ENCODE measurements around the gene SEPTIN11.

The SEPTIN11 gene

GRCh38 chr4:76943790-76944189 lies 5.8 kb upstream of the SEPTIN11 start (continued):
- no peak for TF ChIP-seq TSHZ2 (CRISPR knock-in tag; IDR thresholded peaks at IDR 0.05)
- TF ChIP-seq CREB5 (CRISPR knock-in tag; IDR thresholded peaks at IDR 0.05; ENCODE audit: low read depth) = no peak
- TF ChIP-seq ISL1 (CRISPR knock-in tag; IDR thresholded peaks at IDR 0.05) = no peak
- no peak for TF ChIP-seq ZC3H10 (CRISPR knock-in tag; IDR thresholded peaks at IDR 0.05)
- no peak for TF ChIP-seq PPARA (CRISPR knock-in tag; IDR thresholded peaks at IDR 0.05; ENCODE audit: borderline replicate concordance)
- no peak for TF ChIP-seq ESRRG (CRISPR knock-in tag; IDR thresholded peaks at IDR 0.05)
- TF ChIP-seq CSDC2 (CRISPR knock-in tag; IDR thresholded peaks at IDR 0.05) = no peak
- TF ChIP-seq ZNF8 (CRISPR knock-in tag; IDR thresholded peaks at IDR 0.05) = no peak

GRCh38 chr4:76947369-76947768 lies 2.2 kb upstream of the SEPTIN11 start:
- TF ChIP-seq POU6F1 (CRISPR knock-in tag; IDR thresholded peaks at IDR 0.05; ENCODE audit: borderline replicate concordance, low read depth) (no peak), TSHZ2 (CRISPR knock-in tag; IDR thresholded peaks at IDR 0.05) (no peak), TCF4 (CRISPR knock-in tag; IDR thresholded peaks at IDR 0.05; ENCODE audit: borderline replicate concordance) (no peak), BACH2 (CRISPR knock-in tag; IDR thresholded peaks at IDR 0.05; ENCODE audit: borderline replicate concordance) (no peak), ESRRG (CRISPR knock-in tag; IDR thresholded peaks at IDR 0.05) (no peak), ZNF8 (CRISPR knock-in tag; IDR thresholded peaks at IDR 0.05) (no peak), ISL1 (CRISPR knock-in tag; IDR thresholded peaks at IDR 0.05) (no peak), ZFP30 (CRISPR knock-in tag; IDR thresholded peaks at IDR 0.05) (no peak), RARB (CRISPR knock-in tag; IDR thresholded peaks at IDR 0.05) (no peak), ZNF70 (CRISPR knock-in tag; IDR thresholded peaks at IDR 0.05) (no peak), ZFP3 (CRISPR knock-in tag; IDR thresholded peaks at IDR 0.05) (no peak), TOX (CRISPR knock-in tag; IDR thresholded peaks at IDR 0.05; ENCODE audit: borderline replicate concordance) (no peak), PPARA (CRISPR knock-in tag; IDR thresholded peaks at IDR 0.05; ENCODE audit: borderline replicate concordance) (no peak), ARNTL (CRISPR knock-in tag; IDR thresholded peaks at IDR 0.05; ENCODE audit: borderline replicate concordance, low read depth) (no peak)
- no peak for ATAC-seq

GRCh38 chr4:76948443-76949275 lies 893 bp upstream of the SEPTIN11 start:
- ATAC-seq = peak; percentile 61
- TF ChIP-seq ZNF70 (CRISPR knock-in tag; IDR thresholded peaks at IDR 0.05) = no peak
- no peak for TF ChIP-seq ZNF565 (CRISPR knock-in tag; conservative IDR thresholded peaks at IDR 0.05; ENCODE audit: low read depth)
- TF ChIP-seq PPARA (CRISPR knock-in tag; IDR thresholded peaks at IDR 0.05; ENCODE audit: borderline replicate concordance) = no peak
- no peak for TF ChIP-seq ZNF8 (CRISPR knock-in tag; IDR thresholded peaks at IDR 0.05)
- TF ChIP-seq OSR1 (CRISPR knock-in tag; IDR thresholded peaks at IDR 0.05) = no peak
- no peak for TF ChIP-seq CSDC2 (CRISPR knock-in tag; IDR thresholded peaks at IDR 0.05)
- no peak for TF ChIP-seq BACH2 (CRISPR knock-in tag; IDR thresholded peaks at IDR 0.05; ENCODE audit: borderline replicate concordance)
- no peak for TF ChIP-seq ISL1 (CRISPR knock-in tag; IDR thresholded peaks at IDR 0.05)
- TF ChIP-seq ZC3H10 (CRISPR knock-in tag; IDR thresholded peaks at IDR 0.05) = no peak
- no peak for TF ChIP-seq ZFP30 (CRISPR knock-in tag; IDR thresholded peaks at IDR 0.05)
